Suprapubic skin (tissue), 4 donors: ENCODE results near the gene NFATC2.

Experiments used
- CTCF ChIP-seq, 2 donors: fragments of 200-600 bp in 1 of 2; fragments of 450-650 bp in 1 of 2; sonication (generic) in 1 of 2; IDR thresholded peaks; one replicate each; pipeline ENCODE4 v1.5.1; 2016 to 2019; ENCODE audit warnings: antibody characterized with exemption in 2 of 2, mild to moderate bottlenecking in 1 of 2, moderate library complexity in 1 of 2
- EP300 ChIP-seq: sonication (generic); formaldehyde crosslinking; IDR thresholded peaks from one replicate; pipeline ENCODE4 v1.6.1; 2017; ENCODE audit warnings: antibody characterized with exemption
- POLR2A ChIP-seq, 2 donors: fragments of 450-650 bp; IDR thresholded peaks; one replicate each; pipeline ENCODE4 v1.6.1; 2017; ENCODE audit warnings: antibody characterized with exemption in 2 of 2, mild to moderate bottlenecking in 2 of 2, moderate library complexity in 2 of 2
- POLR2AphosphoS5 ChIP-seq, 3 donors: sonication (generic); formaldehyde crosslinking; IDR thresholded peaks; one replicate each; pipeline ENCODE4 v1.6.1; 2017; ENCODE audit warnings: antibody characterized with exemption in 3 of 3

- TF ChIP-seq CTCF (IDR thresholded peaks at IDR 0.05) (no peak), POLR2A (IDR thresholded peaks at IDR 0.05) (no peak), POLR2AphosphoS5 (IDR thresholded peaks at IDR 0.05) (no peak), EP300 (no peak)
These were observed 61.1 kb downstream of the NFATC2 start for GRCh38 chr20:51481341-51481914.
